GM21360 (cell line): ENCODE data around the gene NSUN3.
"Not testable (repeated sequence)": the region's sequence is repeated elsewhere in the genome, so short reads cannot be mapped to it uniquely, and the experiment has no call there.

Experiments used
- ATAC-seq: cut with Tn5 transposase; IDR thresholded peaks from one replicate; pipeline ENCODE4 v1.9.1; 2021; ENCODE audit warnings: mild to moderate bottlenecking, moderate library complexity; ENCODE audit not compliant: unreplicated experiment

The NSUN3 gene

DNA sequence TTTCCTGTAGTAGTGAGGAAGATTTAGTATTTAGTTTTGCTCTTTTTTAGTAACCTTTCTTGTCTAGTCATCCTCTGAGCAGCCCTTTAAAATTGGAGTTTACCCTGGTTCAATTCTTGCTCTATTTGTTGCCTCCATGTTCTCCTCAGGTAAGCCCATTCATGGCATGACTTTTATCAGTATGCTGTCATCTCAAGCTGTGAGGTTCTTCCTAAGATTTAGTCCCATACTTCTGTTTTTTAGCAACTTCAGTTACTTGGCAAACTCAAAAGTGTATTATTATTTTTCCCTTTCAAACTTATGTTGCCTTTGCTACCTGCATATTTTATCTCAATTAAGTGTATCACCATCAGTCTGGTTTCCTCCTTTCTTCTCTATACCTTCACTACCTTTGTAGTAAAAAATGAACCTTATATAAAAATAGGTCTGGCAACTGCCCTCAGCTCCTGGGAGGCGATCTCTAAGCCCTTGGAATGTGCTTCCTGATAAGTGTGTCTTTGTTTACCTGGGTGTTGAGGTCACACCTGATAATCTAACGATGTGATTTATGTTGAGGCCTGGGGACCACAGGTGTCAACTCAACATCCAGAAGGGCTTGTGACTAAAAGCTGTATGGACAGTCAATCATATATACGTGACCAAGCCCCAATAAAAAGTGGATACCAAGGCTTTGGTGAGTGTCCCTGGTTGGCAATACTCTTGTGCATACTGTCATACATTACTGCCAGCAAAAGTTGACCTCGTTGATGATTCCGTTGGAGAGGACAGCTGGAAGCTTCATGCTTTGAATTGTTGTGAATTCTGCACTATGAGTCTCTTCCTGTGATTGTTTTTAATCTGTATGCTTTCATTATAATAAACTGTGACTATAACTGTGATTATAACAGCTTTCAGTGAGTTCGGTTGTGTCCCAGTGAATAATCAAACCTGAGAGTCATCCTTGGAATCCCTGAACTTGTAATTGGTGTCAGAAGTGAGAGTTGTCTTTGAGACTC is 3.9 kb downstream of the NSUN3 start:
- no peak for ATAC-seq

- no peak for ATAC-seq
Observed at GRCh38 chr3:94069194-94069813, 6.4 kb downstream of the NSUN3 start.

DNA sequence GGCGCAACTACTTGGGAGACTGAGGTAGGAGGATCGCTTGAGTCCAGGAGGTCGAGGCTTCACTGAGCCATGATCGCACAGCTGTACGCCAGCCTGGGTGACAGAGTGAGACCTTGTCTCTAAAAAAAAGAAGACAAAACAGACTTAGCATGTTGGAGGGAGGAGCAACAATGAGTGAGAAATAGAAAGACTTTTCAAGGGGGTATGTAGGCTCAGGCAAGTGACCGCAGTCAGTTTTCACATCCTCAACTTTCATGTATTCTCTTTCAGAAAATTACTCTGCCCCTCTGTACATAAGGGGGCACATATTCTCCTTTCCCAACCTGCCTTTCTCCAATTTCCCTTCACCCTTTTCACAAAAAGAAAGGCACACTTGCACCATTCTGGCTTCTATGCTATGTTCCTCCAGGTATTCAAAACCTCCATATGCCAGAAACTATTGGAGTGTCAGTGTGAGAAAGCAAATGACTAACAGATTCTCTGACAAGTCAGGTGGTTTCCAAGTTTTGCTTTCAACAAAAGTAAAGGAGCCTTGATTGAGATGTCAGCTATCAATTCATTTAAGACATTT is 7.6 kb downstream of the NSUN3 start:
- ATAC-seq, result no peak

GRCh38 chr3:94071713-94072284 is 8.9 kb downstream of the NSUN3 start:
- ATAC-seq, result no peak

DNA sequence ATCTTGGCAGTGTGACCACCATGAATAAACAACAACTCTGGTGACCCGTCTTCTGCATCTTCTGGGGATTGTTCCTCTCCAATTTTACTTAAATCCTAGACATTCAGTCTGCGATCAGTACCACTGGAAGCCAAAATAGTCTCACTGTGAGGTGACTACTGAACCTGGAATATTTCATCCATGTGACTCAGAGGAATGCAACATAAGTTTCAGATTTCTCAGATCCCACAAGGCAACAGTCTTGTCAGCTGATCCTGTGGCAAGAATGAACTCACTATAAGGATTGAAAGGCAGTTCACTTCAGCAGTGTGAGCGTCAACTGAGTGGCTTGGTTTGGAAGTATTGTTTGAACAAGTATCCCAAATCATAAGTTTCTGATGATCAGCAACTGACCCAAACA is 13.2 kb downstream of the NSUN3 start:
- no peak for ATAC-seq

GRCh38 chr3:94080552-94080951 is 17.7 kb downstream of the NSUN3 start:
- not testable (repeated sequence) for ATAC-seq

- ATAC-seq, result no peak
Observed at GRCh38 chr3:94081884-94082283, 19.0 kb downstream of the NSUN3 start.

GRCh38 chr3:94082391-94082937 is 19.6 kb downstream of the NSUN3 start:
- no peak for ATAC-seq

DNA sequence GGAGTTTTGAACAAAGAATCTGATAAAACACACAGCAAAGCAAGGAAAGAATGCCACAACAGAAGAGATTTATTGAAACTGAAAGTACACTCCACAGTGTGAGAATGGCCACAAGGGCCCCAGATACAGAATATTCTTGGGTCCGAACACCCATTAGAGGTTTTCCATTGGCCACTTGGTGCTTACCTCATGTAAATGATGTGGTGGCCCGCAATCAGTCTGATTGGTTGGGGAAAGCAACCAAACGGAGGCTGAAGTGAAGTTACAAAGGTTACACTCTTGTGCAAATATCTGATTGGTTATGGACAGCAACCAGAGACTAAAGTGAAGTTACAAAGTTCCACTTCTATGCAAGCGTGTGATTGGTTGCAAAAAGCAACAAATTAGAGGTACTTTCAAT is 20.4 kb downstream of the NSUN3 start:
- no peak for ATAC-seq

DNA sequence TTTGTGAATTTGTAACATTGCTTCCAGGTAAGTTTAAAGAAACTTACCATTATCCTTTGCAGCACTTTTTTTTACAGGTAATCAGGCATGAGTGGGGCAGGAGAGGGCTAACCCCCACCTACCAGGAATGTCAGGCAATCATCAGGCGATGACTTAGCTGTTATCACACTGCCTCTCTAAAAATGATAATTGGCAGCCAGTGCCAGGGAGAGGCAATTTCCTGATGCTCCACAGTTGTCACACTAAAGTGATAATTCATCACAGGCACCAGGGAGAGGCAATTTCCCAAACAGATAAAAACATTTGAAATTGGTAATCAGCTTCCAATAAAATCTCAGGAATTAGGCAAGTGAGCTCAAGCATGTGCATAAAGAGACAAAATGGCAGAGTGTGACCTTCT is 26.3 kb downstream of the NSUN3 start:
- no peak for ATAC-seq

DNA sequence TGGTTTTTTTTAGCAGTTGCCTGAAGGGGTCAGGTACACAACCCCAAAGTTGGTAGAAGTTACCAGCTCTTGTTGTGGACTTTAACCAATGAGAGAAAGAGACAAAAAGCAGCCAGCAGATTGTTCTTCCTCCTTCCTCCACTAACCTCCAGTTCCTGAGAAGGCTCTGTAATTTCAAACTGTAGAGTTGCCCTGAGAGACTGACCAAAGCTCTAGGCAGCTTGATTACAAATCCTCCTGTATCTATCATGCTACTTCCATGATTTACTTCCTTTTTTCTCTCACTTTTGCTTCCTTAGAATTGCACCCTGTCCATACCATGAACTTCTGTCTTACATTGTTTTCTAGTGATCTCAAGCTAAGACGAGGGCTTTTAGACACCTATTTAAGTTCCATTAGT is 29.2 kb downstream of the NSUN3 start:
- ATAC-seq, result no peak

GRCh38 chr3:94093151-94093550 is 30.3 kb downstream of the NSUN3 start:
- no peak for ATAC-seq

DNA sequence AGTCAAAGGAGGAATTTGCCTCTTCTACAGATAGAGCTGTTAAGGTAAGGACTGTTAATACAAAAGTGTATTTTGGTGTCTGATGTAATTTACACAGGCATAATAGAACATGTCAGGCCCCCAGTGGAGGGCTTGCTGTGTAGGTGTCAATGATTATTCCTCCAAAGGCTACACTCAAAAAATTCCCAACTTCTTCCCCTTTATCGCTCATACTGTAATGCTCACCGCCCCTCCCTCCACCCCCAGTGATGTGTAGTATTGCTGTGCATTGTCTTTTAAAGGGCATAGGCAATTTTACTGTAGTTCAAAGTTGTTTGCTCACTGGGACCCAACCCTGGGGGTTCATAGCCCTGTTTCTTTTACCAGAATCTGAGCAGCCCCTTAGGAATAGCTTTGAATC is 32.2 kb downstream of the NSUN3 start:
- ATAC-seq, result no peak

DNA sequence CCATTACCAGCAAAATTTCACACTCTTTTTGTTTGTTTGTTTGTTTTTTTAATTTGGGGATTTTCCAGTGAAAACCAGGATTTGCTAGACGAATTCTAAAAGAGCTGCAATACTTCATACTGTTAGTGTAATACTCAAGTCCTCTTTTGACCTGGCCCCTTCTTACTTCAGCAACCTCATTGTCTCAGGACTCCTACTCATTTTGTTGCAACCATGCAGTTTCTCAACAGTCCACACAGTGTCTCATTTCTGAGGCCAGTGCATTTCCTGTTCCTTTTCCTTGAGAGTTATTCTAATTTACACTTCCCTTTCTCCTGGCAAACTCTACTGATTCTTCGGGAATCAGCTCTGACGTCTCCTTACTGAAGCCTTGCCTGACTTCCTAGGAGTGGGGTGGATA is 35.6 kb downstream of the NSUN3 start:
- no peak for ATAC-seq

GRCh38 chr3:94099311-94099710 is 36.5 kb downstream of the NSUN3 start:
- ATAC-seq, result no peak

- no peak for ATAC-seq
Observed at GRCh38 chr3:94101860-94102259, 39.0 kb downstream of the NSUN3 start.

DNA sequence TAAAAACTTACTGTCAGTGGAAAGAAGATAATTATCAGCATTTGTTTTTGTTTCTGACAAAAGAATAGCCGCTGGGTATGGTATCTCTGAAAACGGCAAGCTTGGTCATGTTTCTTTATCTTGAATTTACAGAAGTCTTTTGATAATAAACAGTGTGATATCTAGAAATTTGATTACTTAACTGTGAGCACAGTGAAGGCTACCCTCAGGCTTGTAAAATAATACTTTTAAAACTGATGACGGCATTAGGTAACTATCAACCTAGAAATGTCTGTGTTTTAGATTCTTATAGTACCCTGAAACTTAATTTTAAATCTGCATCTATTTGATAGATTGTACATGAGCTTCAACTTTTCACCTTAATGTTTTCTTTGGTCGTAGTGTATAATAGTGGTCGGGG is 43.4 kb downstream of the NSUN3 start:
- ATAC-seq, result no peak

DNA sequence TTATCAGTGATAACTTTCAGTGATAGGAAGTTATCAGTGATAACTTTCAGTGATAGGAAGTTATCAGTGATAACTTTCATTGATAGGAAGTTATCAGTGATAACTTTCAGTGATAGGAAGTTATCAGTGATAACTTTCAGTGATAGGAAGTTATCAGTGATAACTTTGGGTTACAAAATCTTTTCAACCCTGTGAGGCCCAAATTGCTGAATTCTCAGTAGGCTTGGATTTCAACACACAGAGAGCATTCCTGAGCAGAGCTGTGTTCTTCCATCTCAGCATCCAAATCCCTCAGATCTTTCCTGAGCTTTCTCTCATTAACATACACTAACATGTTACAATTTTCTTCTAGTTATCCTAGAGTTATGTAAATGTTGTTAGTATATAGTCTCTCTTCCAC is 47.4 kb downstream of the NSUN3 start:
- ATAC-seq, result not testable (repeated sequence)

- ATAC-seq, result no peak
Observed at GRCh38 chr3:94110854-94111253, 48.0 kb downstream of the NSUN3 start.

- ATAC-seq, result no peak
Observed at GRCh38 chr3:94114666-94115065, 51.8 kb downstream of the NSUN3 start.

GRCh38 chr3:94115482-94115881 is 52.6 kb downstream of the NSUN3 start:
- no peak for ATAC-seq
